Fibroblast of mammary gland (primary cell): ENCODE results near the gene CREB3L1.

Experiments
- DNase-seq: peaks from one replicate; pipeline ENCODE4 v3.0.0-alpha.2; 2010; ENCODE audit warnings: low read depth
- H3K4me3 ChIP-seq: 2 replicates; pipeline ENCODE4 v1.5.1; 2011; ENCODE audit warnings: low read depth, mild to moderate bottlenecking, low read length, moderate library complexity; ENCODE audit not compliant: control insufficient read depth
- TF ChIP-seq, protein P1 (sequence below): conservative IDR thresholded peaks from 2 replicates; pipeline ENCODE4 v1.5.1; 2011; ENCODE audit warnings: low read depth, low read length, inconsistent platforms; ENCODE audit not compliant: control insufficient read depth, insufficient read depth

CREB3L1 gene

GRCh38 chr11:46304605-46305179, 27.2 kb downstream of the CREB3L1 start:
- DNase-seq, result no peak
- no peak overlapping the region for H3K4me3 ChIP-seq
- TF ChIP-seq, protein P1, sequence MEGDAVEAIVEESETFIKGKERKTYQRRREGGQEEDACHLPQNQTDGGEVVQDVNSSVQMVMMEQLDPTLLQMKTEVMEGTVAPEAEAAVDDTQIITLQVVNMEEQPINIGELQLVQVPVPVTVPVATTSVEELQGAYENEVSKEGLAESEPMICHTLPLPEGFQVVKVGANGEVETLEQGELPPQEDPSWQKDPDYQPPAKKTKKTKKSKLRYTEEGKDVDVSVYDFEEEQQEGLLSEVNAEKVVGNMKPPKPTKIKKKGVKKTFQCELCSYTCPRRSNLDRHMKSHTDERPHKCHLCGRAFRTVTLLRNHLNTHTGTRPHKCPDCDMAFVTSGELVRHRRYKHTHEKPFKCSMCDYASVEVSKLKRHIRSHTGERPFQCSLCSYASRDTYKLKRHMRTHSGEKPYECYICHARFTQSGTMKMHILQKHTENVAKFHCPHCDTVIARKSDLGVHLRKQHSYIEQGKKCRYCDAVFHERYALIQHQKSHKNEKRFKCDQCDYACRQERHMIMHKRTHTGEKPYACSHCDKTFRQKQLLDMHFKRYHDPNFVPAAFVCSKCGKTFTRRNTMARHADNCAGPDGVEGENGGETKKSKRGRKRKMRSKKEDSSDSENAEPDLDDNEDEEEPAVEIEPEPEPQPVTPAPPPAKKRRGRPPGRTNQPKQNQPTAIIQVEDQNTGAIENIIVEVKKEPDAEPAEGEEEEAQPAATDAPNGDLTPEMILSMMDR, result no peak

- TF ChIP-seq, protein P1, result no peak
- no peak overlapping the region for H3K4me3 ChIP-seq
- DNase-seq, result no peak
Observed at GRCh38 chr11:46305295-46305694, 27.8 kb downstream of the CREB3L1 start.

DNA sequence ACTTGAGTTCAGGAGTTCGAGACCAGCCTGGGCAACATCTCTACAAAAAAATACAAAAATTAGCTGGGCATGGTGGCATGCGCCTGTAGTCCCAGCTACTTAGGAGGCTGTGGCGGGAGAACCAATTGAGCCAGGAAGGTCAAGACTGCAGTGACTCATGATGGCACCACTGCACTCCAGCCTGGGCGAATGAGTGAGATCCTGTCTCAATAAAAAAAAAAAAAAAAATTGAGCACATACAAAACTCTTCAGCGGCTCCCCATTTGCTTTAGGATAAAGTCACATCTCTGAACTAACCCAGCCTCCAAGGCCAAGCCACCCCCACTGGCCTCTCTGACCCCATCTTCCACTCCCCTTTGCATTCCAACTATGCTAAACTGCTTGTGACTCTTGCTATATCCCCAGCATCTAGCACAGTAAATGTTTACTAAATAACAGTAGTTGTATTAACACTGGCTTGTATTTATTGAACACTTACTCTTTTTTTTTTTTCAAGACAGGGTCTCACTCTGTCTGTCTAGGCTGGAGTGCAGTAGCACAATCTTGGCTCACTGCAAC, 28.9 kb downstream of the CREB3L1 start:
- no peak overlapping the region for H3K4me3 ChIP-seq
- DNase-seq, result peak; percentile 75
- TF ChIP-seq, protein P1, result no peak

DNA sequence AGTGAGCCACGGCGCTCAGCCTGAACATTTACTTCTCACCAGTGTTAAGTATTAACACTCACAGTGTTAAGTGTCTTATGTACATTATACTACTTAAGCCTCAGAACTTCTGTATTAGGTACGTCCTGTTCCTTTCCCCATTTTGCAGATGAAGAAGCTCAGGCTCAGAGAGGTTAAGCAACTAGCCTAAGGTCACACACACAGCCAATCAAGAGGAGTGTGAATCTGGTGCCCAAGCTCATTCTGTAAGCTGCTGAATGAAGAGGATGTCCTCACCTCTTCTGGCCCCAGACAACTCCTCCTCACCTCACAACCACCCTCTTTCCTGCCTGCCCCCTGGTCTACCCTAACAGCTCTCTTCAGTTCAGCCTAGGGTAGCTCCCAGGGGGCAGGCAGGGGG, 29.9 kb downstream of the CREB3L1 start:
- no peak for DNase-seq
- TF ChIP-seq, protein P1, result no peak
- no peak overlapping the region for H3K4me3 ChIP-seq

GRCh38 chr11:46307785-46308341, 30.4 kb downstream of the CREB3L1 start:
- TF ChIP-seq, protein P1, result no peak
- DNase-seq, result no peak
- no peak overlapping the region for H3K4me3 ChIP-seq

DNA sequence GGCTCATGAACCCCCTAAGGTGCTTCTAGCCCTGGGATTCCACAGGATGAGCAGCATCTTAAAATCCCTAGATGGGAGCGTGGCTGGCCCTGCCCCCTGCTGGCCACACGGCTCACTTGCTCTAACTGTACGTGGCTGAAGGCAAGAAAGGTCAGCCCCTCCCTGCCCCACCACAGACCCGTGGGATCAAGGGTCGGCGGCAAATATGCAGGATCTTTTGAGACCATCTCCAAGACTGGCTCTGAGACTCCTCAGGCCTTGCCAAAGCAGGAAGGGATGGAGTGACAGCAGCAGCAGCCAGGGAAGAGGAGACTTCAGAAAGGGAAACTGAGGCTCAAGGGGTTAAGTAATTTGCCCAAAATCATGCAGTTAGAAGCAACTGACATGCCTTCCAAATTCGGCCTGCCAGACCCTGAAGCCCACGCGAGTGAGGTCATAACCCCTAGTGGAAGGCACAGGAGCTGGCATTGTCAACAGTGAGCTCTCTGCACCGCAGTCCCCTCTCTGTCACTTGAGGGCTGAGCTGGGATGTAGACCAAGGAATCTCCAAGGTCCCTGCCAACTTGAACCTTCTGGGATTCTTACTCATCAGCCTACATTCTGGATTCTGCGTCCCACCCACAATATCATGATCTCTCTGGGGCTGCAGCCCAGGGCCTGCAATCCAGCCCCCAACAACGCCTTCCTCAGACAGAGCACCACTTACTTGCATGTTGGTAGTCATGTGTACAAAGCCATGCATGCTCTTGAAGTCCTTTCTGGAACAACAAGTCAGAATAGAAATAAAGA, 31.4 kb downstream of the CREB3L1 start:
- peak; percentile 70 for DNase-seq
- H3K4me3 ChIP-seq, result no peak overlapping the region
- TF ChIP-seq, protein P1, result peak; percentile 80
